ENCODE results near the gene AHDC1.

Gene AHDC1

DNA sequence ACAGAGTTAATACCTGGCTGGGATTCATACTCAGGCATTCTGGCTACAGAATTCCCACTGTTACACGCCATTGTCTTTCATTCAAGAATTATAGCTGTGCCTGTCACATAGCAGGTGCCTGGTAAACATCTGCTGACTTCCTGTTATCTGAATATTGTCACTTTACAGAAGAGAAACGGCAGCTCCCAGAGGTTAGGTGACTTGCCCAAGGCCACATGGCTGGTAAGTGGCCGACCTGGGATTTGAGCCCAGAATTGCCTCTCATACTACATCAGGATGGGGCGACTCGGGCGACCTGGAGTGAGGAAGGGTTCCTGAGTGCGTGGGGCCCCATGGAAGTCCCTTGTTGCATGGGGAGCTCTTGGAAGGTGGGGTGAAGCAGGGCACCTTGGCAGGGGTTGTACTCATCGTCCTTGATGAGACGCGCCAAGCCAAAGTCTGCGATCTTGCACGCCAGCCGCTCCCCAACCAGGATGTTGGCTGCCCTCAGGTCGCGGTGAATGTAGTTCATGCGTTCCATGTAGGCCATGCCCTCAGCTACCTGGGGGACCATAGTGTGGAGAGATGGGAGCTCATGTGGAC is 10.2 kb upstream of the AHDC1 start:
- intact Hi-C loops (cut with micrococcal nuclease) = no loop called here
- peaks cover 75% of the 10 kb centered on the region for H3K4me1 Mint-ChIP-seq (ENCODE audit: low read depth)
- no peaks in the 10 kb centered on the region for H3K27me3 Mint-ChIP-seq
- peak overlapping the region; percentile 33 for H3K27ac Mint-ChIP-seq
- H3K9me3 Mint-ChIP-seq = no peaks in the 10 kb centered on the region
- H3K4me3 Mint-ChIP-seq = no peak overlapping the region
- H3K36me3 Mint-ChIP-seq (ENCODE audit: low read depth) = peaks cover 84% of the 10 kb centered on the region

DNA sequence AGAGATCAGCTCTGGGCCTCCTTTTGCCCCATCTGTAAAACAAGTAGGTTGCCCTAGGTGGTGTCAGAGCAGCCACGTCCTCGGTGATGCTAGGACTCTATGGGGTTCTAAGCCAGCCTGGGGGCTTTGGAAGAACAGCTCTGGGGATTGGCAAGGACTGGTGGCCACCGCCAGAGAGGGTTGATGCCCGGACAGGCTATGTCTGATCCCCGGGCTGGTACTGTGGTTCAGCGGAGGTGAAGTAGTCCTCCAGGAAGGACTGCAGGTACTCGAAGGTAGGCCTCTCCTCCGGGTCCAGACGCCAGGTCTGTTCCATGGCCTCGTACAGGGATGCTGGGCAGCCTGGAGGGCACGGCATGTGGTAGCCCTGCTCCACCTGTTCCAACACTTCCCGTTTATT is 8.8 kb upstream of the AHDC1 start:
- intact Hi-C loops (cut with micrococcal nuclease) = no loop called here
- Mint-ChIP-seq H3K4me1 (ENCODE audit: low read depth) (peaks cover 60% of the 10 kb centered on the region), H3K36me3 (ENCODE audit: low read depth) (peaks cover 70% of the 10 kb centered on the region), H3K9me3 (no peaks in the 10 kb centered on the region), H3K27me3 (no peaks in the 10 kb centered on the region), H3K4me3 (no peak overlapping the region), H3K27ac (peak overlapping the region; percentile 3)

DNA sequence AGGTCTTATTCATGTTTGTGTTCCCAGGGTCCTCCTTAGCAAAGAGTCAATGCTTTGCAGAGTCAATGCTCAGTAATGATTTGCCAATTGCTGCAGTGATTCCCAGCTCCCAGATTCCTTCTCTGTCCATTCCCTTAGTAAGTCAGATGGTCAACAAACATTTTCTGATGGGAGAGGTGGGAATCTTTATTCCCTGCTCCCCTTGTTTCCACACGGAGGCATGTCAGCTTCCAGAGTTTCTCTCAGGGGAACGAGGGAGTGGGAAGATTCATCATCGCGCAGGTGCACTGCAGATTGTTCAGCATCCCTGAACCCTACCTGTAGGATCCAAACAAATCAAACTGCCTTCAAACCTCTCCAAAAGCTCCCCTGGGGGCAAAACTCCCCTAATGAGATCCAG is 7.5 kb upstream of the AHDC1 start:
- Mint-ChIP-seq H3K27me3 (no peaks in the 10 kb centered on the region), H3K4me3 (no peak overlapping the region), H3K9me3 (no peaks in the 10 kb centered on the region), H3K36me3 (ENCODE audit: low read depth) (peaks cover 57% of the 10 kb centered on the region), H3K4me1 (ENCODE audit: low read depth) (peaks cover 48% of the 10 kb centered on the region), H3K27ac (no peak overlapping the region)
- intact Hi-C loops (cut with micrococcal nuclease) = no loop called here

DNA sequence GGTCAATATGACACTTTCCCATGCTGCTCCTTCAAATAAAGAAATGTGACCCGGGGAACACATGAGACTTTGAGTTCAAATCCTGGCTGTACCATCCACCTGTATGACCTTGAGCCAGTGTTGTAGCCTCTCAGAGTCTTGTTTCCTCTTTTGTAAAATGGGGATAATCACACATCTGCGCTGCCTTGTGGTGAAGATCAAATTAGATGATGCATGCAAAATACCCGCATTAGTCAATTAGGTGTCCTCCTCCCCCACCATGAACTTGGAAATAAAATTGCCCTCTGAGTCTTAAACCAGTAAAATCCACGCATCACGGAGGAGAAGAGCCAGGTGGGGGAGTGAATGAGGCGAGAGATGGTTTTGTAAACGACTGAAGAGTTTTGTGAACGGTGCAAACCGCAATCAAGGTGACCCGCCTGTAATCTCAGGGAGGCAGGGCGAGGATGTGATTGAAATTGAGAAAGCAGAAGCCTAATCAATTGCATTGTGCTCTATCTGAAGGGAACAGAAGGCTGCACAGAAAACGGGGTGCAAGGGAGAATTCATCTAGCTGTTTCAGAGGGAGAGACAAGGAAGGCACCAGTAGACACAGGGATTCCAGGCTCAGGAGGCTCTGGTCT is 5.8 kb upstream of the AHDC1 start:
- Mint-ChIP-seq H3K9me3 (no peaks in the 10 kb centered on the region), H3K27ac (no peak overlapping the region), H3K27me3 (no peaks in the 10 kb centered on the region), H3K36me3 (ENCODE audit: low read depth) (peaks cover 40% of the 10 kb centered on the region), H3K4me1 (ENCODE audit: low read depth) (peaks cover 30% of the 10 kb centered on the region), H3K4me3 (no peak overlapping the region)
- intact Hi-C loops (cut with micrococcal nuclease) = loop anchor here (5.0 kb wide), 1 partner anchor 307 kb away; no protein-coding TSS in a partner anchor

DNA sequence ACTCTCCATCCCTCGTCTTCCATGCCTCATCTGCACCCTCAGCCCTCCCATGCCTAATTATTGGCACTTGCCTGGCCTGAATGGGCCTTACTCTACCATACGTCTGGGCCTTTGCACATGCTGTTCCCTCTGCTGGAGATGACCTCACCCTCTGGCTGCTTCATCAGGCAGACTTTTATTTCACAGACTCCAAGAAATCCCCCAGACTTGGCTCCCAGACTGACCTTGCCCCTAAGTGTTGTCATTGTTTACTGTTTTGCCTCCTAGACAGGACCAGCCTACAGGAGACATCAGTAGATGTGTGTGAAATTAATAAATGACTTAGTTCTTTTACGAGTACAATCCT is 5.2 kb upstream of the AHDC1 start:
- Mint-ChIP-seq H3K4me3 (no peak overlapping the region), H3K9me3 (no peaks in the 10 kb centered on the region)

DNA sequence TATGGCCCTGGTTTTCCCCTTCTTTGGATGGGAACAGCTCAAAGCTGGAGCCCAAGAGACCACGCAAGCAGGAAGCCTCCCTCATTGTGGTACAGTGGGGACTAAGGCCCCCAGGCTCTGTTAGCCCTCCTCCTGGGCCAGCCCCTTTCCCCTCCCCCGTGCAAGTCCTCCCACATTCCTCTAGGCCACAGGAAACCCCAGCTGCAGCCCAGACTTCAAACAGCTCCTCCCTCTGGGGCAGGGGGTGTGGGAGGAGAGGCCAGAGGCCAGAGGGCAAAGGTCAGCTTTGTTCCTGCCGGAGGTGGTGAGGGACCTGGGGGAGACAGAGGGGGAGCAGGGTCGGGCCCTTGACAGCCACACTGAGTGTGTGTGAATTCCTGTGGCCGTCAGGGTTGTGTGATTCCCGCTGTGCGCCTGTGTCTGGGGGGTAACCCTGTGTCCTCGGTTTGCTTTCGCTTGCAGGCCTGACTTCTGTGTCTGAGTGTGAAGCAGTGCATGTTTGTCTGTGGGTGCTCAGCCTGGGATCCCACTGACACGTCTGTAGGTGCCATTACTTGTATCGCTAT is 3.4 kb upstream of the AHDC1 start:
- intact Hi-C loops (cut with micrococcal nuclease) = loop anchor here (5.0 kb wide), 1 partner anchor 305 kb away; no protein-coding TSS in a partner anchor
- H3K27ac Mint-ChIP-seq = no peak overlapping the region
- H3K4me3 Mint-ChIP-seq = no peak overlapping the region
- peaks cover 3% of the 10 kb centered on the region for H3K27me3 Mint-ChIP-seq
- peaks cover 26% of the 10 kb centered on the region for H3K36me3 Mint-ChIP-seq (ENCODE audit: low read depth)
- peaks cover 19% of the 10 kb centered on the region for H3K4me1 Mint-ChIP-seq (ENCODE audit: low read depth)
- no peaks in the 10 kb centered on the region for H3K9me3 Mint-ChIP-seq

More for the DNA sequence above, 5.2 kb upstream of the AHDC1 start:
- H3K27me3 Mint-ChIP-seq = no peaks in the 10 kb centered on the region
- peaks cover 35% of the 10 kb centered on the region for H3K36me3 Mint-ChIP-seq (ENCODE audit: low read depth)
- intact Hi-C loops (cut with micrococcal nuclease) = loop anchor here (5.0 kb wide), 1 partner anchor 307 kb away; no protein-coding TSS in a partner anchor
- H3K4me1 Mint-ChIP-seq (ENCODE audit: low read depth) = peaks cover 26% of the 10 kb centered on the region
- no peak overlapping the region for H3K27ac Mint-ChIP-seq

DNA sequence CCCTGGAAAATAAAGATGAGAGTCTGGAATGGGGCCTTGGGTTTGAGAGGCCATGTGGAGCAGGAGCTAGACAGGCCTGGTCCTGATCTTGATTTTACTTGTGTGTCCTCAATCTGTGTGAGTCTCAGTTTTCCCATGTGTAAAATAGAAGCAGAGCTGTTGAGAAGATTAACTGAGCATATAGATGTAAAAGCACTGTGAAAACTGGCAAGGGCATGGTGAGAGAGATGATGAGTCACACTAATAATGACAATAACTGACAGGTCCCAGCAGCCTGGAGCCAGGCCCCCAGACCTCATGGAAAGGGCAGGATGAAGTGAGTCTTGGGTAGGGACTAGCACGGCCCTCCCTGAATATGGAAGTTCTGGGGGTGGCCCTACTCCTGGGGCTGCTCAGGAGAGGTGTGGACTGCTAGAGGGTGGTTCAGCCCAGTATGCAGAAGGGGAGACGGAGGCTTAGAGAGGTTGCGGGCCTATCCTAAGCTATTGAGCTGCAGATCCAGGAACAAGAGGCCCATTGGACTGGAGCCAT is 2.8 kb upstream of the AHDC1 start:
- peaks cover 5% of the 10 kb centered on the region for H3K27me3 Mint-ChIP-seq
- H3K9me3 Mint-ChIP-seq = no peaks in the 10 kb centered on the region
- peak overlapping the region; percentile 37 for H3K27ac Mint-ChIP-seq
- H3K4me3 Mint-ChIP-seq = no peak overlapping the region
- H3K36me3 Mint-ChIP-seq (ENCODE audit: low read depth) = peaks cover 20% of the 10 kb centered on the region
- peaks cover 18% of the 10 kb centered on the region for H3K4me1 Mint-ChIP-seq (ENCODE audit: low read depth)
- intact Hi-C loops (cut with micrococcal nuclease) = loop anchor here (1.0 to 5.0 kb wide), 2 partner anchors 204 to 304 kb away; no protein-coding TSS in a partner anchor

DNA sequence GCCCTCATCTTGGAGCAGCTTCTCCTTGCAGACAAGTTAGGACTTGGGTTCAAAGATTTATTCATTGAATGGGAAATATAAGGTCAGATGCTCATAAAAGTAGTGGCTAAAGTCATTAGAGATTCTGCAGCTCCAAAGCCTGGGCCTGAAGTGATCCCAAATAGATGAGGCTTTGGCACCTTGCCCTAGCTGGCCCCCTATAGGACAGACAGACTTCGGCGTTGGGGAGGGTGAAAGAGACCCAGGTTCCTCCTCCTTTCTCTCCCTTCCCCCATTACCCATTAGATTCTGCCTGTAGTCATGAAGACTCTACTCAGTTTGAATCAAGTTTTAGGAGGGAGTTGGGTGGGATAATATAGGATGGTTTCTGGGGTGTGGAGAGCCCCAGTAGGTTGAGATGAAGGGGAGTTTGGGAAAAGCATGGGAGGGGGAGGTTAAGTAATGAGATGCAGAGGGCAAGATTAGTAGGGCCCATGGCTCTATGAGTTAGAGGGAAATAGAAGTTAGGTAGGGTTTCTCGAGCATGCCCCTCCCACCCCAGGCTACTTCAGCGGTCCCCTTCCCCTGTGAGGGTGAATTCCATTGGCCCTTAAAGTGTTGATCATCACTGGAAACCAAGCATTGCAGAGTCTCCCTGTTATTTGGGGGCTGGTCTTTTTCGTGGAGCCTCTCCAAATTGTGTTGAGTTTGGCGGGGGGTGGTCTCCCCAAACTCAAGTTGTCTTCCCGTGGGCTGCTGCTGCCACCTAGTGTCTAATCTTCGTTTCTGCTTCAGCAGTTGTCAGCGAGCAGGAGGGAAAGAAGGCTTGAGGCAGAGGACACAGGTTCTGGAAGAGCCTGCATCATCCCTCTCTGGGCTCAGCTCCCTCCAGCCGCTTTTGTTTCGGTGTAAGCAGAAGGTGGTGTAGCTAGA is 2.1 kb upstream of the AHDC1 start:
- Mint-ChIP-seq H3K9me3 (no peaks in the 10 kb centered on the region), H3K36me3 (ENCODE audit: low read depth) (peaks cover 13% of the 10 kb centered on the region), H3K4me3 (no peak overlapping the region), H3K4me1 (ENCODE audit: low read depth) (peaks cover 19% of the 10 kb centered on the region), H3K27me3 (peaks cover 5% of the 10 kb centered on the region), H3K27ac (peak overlapping the region; percentile 37)
- intact Hi-C loops (cut with micrococcal nuclease) = loop anchor here (1.0 to 5.0 kb wide), 2 partner anchors 204 to 304 kb away; no protein-coding TSS in a partner anchor

DNA sequence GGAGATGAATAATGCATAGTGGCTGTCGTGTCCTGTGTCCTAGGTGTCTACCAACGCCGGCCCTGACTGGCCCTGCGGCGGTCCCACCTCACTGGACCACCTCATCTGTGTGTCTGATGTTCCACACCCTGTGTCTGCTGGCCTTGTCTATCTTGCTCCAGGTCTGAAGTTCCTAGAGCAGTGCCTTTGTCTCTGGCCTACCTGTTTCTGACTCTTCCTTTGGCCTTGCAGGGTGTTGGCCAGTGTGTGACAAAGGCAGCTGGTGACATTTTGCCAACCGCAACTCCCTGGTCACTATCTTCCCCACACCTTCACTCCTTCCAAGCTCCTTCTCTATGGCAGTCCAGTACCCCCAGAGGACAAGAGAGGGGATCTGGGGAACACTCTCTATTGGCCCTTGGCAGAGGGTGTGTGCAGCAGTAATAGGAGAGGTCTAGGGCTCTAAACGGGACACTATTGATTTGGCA is 1.4 kb upstream of the AHDC1 start:
- Mint-ChIP-seq H3K27me3 (peaks cover 9% of the 10 kb centered on the region), H3K4me1 (ENCODE audit: low read depth) (peaks cover 22% of the 10 kb centered on the region), H3K36me3 (ENCODE audit: low read depth) (peaks cover 10% of the 10 kb centered on the region), H3K4me3 (no peak overlapping the region), H3K9me3 (no peaks in the 10 kb centered on the region), H3K27ac (no peak overlapping the region)
- intact Hi-C loops (cut with micrococcal nuclease) = loop anchor here (5.0 kb wide), 1 partner anchor 303 kb away; no protein-coding TSS in a partner anchor

DNA sequence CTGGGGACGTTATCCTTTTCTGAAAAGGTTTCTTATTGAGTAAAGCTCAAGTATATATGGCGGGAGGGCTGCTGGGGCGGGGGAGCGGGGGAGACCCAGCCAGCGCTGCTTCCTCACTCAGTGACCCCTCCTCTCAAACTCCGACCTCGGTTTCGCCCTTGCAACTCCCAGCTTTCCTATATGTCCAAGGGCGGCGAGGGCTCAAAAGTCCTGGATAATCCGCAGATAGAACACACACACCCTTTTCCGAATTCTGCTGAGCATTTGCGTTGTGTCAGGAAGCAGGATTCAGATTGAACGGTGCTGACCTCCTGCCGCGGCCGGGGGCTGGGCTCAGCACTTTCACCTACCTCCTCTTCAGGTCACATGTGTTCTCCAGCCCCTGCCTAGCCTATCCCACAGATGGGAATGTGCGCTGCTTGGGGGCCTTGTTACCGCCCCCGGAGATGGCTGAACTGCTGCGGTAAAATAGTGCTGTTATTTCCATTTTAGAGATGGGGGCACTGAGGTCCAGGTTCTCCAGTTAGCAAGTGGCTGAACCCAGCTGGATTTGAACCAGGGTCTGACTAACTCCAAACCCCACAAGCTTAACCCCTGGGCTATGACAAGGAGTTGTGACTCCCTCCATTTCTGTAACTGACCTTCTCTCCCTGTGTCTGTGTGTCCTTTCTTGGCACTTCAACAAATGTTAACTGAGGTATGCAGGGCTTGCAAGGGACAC is 795 bp upstream of the AHDC1 start:
- peaks cover 10% of the 10 kb centered on the region for H3K36me3 Mint-ChIP-seq (ENCODE audit: low read depth)
- peaks cover 9% of the 10 kb centered on the region for H3K27me3 Mint-ChIP-seq
- H3K27ac Mint-ChIP-seq = no peak overlapping the region
- no peaks in the 10 kb centered on the region for H3K9me3 Mint-ChIP-seq
- intact Hi-C loops (cut with micrococcal nuclease) = loop anchor here (1.0 to 5.0 kb wide), 2 partner anchors 48 to 302 kb away; no protein-coding TSS in a partner anchor
- peaks cover 28% of the 10 kb centered on the region for H3K4me1 Mint-ChIP-seq (ENCODE audit: low read depth)
- H3K4me3 Mint-ChIP-seq = peak overlapping the region; percentile 88

DNA sequence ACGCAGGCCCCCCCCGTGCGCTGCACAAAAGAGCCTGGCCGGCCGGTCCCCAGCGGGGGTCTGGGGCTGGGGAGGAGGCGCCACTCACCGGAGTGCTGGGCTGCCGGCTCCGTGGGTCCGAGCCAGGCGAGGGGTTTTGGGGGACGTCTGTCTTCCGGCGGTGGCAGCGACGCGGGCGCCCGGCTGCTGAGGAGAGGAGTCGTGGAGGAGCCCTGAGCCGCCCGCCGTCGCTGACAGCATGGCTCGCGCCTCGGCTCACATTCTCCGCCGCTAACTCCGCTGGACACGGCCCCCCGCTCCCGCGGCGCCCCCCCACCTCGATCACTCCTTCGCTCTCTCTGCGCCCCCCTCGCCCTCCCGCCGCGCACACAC is 649 bp downstream of the AHDC1 start:
- Mint-ChIP-seq H3K27me3 (peaks cover 13% of the 10 kb centered on the region), H3K4me1 (ENCODE audit: low read depth) (peaks cover 35% of the 10 kb centered on the region), H3K27ac (peak overlapping the region; percentile 81), H3K9me3 (no peaks in the 10 kb centered on the region), H3K4me3 (peak overlapping the region; percentile 88), H3K36me3 (ENCODE audit: low read depth) (peaks cover 10% of the 10 kb centered on the region)
- intact Hi-C loops (cut with micrococcal nuclease) = no loop called here

DNA sequence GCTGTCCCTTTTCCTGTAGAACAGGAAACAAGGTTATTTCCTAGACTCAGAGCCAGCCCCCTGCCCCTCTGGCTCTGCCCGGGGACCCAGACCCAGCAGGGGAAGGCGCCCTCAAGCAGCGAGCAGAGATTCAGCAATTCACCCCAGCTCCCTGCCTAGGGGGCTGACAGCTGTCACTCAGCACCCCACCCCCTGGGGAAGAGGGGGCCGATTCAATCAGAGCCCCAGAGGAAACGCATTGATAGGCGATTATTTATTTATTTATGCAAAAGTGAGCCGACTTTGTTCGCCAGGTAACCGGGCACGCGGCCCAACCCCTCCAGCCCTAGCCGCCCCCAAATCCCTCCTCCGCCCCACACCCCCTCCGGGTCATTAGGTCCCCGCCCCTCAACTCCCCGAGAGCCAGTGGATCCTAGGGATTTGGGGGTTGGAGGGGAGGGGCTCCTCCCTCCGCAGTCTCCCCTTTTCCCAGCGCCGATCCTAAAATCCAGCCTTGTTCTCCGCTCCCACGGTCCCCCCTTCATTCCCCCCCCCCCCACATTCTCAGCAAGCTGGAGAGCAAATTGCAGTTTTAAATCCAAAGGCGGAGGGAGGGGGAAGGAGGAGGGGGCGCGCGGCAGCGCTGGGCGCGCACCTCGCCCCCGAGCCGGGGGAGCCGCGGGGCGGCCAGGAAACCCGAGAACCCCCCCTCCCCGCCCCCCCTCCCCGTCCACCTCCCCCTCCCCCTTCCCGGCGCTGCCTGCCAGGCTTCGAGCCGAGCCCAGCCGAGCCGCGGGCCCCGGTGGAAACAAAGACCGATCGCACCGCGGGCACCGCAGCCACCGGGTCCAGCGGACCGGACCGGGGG is 1.3 kb downstream of the AHDC1 start:
- no peaks in the 10 kb centered on the region for H3K9me3 Mint-ChIP-seq
- H3K4me1 Mint-ChIP-seq (ENCODE audit: low read depth) = peaks cover 35% of the 10 kb centered on the region
- intact Hi-C loops (cut with micrococcal nuclease) = no loop called here
- H3K27me3 Mint-ChIP-seq = peaks cover 14% of the 10 kb centered on the region
- H3K27ac Mint-ChIP-seq = peak overlapping the region; percentile 64
- peak overlapping the region; percentile 88 for H3K4me3 Mint-ChIP-seq
- H3K36me3 Mint-ChIP-seq (ENCODE audit: low read depth) = peaks cover 10% of the 10 kb centered on the region
